ENCODE data around the gene IGF2.

- TF ChIP-seq POLR2AphosphoS5 (IDR thresholded peaks at IDR 0.05; ENCODE audit: insufficient read depth, low read depth, low read length) (no peak), POLR2A (IDR thresholded peaks at IDR 0.05; ENCODE audit: low read depth, low read length) (no peak)
Measured at GRCh38 chr11:2118677-2119076, 20.5 kb downstream of the IGF2 start.
